ENCODE data around the gene NDUFAF8.

DNA sequence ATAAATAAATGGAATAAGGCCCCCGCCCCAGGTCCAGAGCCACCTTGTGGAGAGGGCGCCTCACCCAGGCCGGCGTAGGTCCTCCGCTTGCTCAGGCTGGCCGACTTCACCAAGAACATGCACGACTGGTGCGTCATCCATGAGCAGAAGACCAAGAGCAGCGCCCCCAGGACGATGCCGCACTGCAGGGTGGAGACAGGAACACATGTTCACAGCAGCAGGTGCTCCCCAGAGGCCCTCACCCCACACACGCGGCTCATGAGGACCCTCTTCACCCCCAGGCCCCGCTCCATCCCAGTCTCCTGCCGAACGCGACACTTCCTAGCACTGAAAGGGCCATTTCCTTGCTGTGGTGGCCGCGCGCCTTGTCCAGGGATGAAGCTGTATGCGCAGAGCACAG is 50.5 kb downstream of the NDUFAF8 start:
- TF ChIP-seq, protein P1, sequence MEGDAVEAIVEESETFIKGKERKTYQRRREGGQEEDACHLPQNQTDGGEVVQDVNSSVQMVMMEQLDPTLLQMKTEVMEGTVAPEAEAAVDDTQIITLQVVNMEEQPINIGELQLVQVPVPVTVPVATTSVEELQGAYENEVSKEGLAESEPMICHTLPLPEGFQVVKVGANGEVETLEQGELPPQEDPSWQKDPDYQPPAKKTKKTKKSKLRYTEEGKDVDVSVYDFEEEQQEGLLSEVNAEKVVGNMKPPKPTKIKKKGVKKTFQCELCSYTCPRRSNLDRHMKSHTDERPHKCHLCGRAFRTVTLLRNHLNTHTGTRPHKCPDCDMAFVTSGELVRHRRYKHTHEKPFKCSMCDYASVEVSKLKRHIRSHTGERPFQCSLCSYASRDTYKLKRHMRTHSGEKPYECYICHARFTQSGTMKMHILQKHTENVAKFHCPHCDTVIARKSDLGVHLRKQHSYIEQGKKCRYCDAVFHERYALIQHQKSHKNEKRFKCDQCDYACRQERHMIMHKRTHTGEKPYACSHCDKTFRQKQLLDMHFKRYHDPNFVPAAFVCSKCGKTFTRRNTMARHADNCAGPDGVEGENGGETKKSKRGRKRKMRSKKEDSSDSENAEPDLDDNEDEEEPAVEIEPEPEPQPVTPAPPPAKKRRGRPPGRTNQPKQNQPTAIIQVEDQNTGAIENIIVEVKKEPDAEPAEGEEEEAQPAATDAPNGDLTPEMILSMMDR (IDR thresholded peaks at IDR 0.05 in 2 of 3, conservative IDR thresholded peaks at IDR 0.05 in 1 of 3; ENCODE audit: borderline replicate concordance in 1 of 3, insufficient read depth in 1 of 3, low read depth in 2 of 3, low read length in 2 of 3), result 0 out of 6 replicates have a peak, but pooled peaks of 1 of the 3 experiments have one; percentile 10
- TF ChIP-seq POLR2A (IDR thresholded peaks at IDR 0.05; ENCODE audit: borderline replicate concordance, extremely low read depth, insufficient read depth, insufficient read length) (no peak), EZH2phosphoT487 (IDR thresholded peaks at IDR 0.05; ENCODE audit: borderline replicate concordance) (no peak), EZH2 (IDR thresholded peaks at IDR 0.05) (no peak), CEBPB (IDR thresholded peaks at IDR 0.05; ENCODE audit: low read depth) (no peak), POLR2AphosphoS5 (IDR thresholded peaks at IDR 0.05; ENCODE audit: low read depth, low read length) (no peak), CBX3 (IDR thresholded peaks at IDR 0.05; ENCODE audit: low read depth) (no peak), YY1 (IDR thresholded peaks at IDR 0.05; ENCODE audit: extremely low read depth, insufficient replicate concordance, low read depth, low read length) (no peak)
- TF ChIP-seq, protein P2, sequence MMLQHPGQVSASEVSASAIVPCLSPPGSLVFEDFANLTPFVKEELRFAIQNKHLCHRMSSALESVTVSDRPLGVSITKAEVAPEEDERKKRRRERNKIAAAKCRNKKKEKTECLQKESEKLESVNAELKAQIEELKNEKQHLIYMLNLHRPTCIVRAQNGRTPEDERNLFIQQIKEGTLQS (IDR thresholded peaks at IDR 0.05), result no peak
- TF ChIP-seq, protein P3, sequence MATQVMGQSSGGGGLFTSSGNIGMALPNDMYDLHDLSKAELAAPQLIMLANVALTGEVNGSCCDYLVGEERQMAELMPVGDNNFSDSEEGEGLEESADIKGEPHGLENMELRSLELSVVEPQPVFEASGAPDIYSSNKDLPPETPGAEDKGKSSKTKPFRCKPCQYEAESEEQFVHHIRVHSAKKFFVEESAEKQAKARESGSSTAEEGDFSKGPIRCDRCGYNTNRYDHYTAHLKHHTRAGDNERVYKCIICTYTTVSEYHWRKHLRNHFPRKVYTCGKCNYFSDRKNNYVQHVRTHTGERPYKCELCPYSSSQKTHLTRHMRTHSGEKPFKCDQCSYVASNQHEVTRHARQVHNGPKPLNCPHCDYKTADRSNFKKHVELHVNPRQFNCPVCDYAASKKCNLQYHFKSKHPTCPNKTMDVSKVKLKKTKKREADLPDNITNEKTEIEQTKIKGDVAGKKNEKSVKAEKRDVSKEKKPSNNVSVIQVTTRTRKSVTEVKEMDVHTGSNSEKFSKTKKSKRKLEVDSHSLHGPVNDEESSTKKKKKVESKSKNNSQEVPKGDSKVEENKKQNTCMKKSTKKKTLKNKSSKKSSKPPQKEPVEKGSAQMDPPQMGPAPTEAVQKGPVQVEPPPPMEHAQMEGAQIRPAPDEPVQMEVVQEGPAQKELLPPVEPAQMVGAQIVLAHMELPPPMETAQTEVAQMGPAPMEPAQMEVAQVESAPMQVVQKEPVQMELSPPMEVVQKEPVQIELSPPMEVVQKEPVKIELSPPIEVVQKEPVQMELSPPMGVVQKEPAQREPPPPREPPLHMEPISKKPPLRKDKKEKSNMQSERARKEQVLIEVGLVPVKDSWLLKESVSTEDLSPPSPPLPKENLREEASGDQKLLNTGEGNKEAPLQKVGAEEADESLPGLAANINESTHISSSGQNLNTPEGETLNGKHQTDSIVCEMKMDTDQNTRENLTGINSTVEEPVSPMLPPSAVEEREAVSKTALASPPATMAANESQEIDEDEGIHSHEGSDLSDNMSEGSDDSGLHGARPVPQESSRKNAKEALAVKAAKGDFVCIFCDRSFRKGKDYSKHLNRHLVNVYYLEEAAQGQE (IDR thresholded peaks at IDR 0.05; ENCODE audit: low read depth), result no peak

All from HCT116 (cell line).